CD4-positive, alpha-beta T cell treated with Interleukin-17A for 1 hour (primary cell): ENCODE results near the gene IL23A.

Experiments
- DNase-seq: peaks from one replicate; pipeline ENCODE4 v3.0.0-alpha.2; 2020

Gene IL23A

DNA sequence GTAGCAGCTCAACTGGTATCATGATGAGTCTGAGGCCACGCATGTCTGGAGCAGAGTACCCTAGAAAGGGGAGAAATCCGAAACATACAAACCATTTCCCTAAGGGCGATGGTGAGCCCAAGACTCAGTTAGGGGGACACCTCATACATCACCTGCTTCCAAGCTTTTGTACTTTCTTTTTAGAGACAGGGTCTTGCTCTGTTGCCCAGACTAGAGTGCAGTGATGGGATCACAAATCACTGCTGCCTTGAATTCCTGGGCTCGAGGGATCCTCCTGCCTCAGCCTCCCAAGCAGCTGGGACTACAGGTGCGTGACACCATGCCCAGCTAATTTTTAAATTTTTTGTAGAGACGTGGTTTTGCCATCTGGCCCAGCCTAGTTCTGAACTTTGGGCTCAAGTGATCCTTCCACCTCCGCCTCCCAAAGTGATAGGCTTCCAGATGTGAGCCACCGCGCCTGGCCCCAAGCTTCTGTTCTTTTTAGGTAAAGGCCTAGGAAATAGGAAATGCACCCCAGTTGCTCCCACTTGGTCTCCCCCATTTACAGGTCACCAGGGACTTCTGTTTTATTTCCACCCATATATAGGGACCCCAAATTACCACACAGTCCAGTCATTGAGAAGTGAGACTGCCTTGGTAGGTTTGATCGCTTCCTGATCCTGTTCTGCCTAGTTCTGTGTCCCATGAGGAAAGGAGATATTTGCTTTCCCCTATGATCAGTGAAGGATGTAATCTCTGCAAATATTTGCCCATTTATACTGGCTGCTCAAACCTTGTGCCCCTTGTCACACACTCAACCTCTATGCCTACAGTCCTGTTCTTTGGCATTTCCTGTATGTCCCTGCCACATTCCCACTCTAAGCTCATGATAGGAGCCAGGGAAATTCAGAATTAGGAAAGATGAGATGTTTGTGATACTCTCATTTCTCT, 23.7 kb downstream of the IL23A start, which contains the start of gene APOF:
Gene APOF (minus strand): TSS at position 728 of the 930 bp plus-strand sequence. CDS start 112 bp downstream, at position 616.
- no peak for DNase-seq

- DNase-seq: no peak
Measured at GRCh38 chr12:56366948-56367347, 28.3 kb downstream of the IL23A start.

- DNase-seq: no peak
Measured at GRCh38 chr12:56373515-56373914, 34.8 kb downstream of the IL23A start.

DNA sequence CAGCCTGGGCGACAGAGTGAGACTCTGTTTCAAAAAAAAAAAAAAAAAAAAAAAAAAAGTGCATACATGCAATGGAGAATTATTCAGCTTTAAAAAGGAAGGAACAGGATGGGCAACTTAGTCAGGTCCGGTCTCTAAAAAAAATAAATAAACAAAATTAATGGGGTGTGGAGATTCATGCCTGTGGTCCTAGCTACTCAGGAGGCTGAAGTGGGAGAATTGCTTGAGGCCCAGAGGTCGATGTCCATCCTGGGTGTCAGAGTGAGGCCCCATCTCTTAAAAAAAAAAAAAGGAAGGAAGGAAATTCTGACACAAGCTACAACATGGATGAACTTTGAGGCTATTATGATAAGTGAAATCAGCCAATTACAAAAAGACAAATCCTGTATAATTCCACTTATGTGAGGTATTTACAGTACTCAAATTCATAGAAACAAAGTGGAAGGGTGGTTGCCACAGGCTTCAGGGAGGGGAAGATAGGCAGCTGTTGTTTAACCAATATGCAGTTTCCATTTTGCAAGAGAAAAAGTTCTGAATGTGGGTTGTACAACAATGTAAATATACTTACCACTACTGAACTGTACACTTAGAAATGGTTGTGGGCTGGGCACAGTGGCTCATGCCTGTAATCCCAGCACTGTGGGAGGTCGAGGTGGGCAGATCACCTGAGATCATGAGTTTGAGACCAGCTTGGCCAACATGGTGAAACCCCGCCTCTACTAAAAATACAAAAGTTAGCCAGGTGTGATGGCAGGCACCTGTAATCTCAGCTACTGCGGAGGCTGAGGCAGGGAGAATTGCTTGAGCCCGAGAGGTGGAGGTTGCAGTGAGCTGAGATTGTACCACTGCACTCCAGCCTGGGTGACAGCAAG, 36.3 kb downstream of the IL23A start:
- DNase-seq: no peak

DNA sequence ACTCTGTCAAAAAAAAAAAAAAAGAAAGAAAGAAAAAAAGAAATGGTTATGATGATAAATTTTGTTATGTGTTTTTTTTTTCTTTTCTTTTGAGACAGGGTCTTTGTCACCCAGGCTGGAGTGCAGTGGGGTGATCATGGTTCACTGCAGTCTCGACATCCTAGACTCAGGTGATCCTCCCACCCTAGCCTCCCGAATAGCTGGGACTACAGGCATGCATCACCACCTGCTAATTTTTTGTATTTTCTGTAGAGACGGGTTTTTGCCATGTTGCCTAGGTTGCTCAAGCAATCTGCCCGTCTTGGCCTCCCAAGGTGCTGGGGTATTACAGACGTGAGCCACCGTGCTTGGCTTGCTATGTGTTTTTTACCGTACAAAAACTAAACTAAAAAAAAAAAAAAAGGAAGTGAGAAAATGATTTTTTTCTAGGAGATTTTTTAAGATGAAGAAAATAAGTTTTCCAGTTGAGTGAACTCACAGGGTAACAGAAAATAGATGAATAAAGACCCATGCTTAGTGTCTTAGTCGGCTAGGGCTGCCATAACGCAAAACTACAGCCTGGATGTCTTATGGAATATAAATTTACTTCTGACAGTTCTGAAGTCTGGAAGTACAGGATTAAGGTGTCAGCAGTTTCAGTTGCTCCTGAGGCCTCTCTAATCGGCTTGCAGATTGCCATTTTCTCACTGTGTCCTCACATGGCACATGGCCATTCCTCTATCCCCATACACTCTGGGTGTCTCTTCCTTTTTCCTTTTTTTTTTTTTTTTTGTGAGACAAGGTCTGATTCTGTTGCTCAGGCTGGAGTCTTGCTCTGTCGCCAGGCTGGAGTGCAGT, 37.1 kb downstream of the IL23A start:
- DNase-seq: no peak

- no peak for DNase-seq
Measured at GRCh38 chr12:56377310-56377988, 38.8 kb downstream of the IL23A start.

DNA sequence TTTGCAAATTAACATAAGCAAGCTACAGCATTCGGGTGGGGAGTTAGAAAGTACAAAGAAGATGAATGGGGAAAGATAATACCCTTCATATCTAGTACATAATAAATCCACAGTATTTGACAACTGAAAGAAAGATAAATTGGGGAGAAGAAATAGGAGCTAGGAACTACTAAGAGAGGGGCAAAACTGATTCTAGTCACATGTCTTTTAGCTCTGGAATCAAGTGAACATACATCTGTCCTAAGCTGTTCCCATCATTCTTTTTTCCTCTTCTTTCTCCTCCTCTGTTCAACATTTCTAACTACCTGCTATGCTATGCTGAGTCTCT, 39.3 kb downstream of the IL23A start:
- DNase-seq: no peak

- DNase-seq: no peak
Measured at GRCh38 chr12:56382611-56383010, 43.9 kb downstream of the IL23A start.

DNA sequence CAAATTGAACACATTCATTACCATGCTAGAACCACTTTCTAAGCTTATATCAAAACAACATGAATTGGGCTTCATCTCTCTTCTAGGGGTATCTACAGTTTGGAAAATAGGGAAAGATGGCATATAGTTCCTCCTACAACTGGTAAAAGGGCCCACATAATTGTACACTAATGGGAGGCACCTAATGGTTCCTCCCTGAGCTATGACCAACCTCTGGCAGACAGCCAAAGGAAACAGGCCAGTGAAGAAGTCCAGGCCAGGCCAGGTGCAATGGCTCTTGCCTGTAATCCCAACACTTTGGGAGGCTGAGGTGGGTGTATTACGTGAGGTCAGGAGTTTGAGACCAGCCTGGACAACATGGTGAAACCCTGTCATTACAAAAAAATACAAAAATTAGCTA, 47.2 kb downstream of the IL23A start:
- DNase-seq: no peak

DNA sequence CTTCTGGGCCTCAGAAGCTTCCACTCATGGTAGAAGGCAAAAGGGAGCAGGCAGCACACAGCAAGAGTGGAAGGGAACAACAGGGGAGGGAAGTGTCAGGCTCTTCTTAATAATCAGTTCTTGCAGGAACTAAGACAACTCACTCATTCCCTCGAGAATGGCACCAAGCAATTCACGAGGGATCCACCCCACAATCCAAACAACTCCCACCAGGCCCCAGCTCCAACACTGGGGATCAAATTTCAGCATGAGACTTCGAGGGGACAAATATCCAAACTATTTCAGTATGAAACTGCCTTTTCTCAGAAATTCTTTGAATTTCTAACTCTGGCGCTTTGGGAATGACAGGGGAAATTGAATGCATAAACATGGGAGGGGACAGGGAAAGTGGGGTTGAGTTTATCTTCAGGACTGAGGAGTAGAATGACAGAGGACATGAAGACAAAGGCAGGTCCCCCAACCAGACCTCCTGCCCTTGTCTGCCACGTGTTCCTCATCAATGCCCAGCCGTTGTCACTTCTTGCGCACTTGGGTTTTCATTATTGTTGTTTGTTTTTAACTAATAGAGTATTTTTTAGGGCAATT, 48.6 kb downstream of the IL23A start:
- DNase-seq: no peak

GRCh38 chr12:56389412-56389811, 50.7 kb downstream of the IL23A start:
- no peak for DNase-seq
